SK-N-MC (cell line): ENCODE measurements around the gene RNF32.

ENCODE experiments used
- EZH2 ChIP-seq: fragments of 200-600 bp; sonication (generic); IDR thresholded peaks from one replicate; pipeline ENCODE4 v1.6.1; 2017; ENCODE audit warnings: antibody characterized with exemption
- FOXP2 ChIP-seq: optimal IDR thresholded peaks from 2 replicates; pipeline ENCODE3; 2011; ENCODE audit warnings: mild to moderate bottlenecking, moderate library complexity; ENCODE audit not compliant: insufficient read depth; ENCODE audit errors: extremely low read length, control extremely low read depth
- POLR2AphosphoS5 ChIP-seq: IDR thresholded peaks from 2 replicates; pipeline ENCODE4 v1.6.1; 2012; ENCODE audit warnings: mild to moderate bottlenecking, low read depth, low read length, borderline replicate concordance

DNA sequence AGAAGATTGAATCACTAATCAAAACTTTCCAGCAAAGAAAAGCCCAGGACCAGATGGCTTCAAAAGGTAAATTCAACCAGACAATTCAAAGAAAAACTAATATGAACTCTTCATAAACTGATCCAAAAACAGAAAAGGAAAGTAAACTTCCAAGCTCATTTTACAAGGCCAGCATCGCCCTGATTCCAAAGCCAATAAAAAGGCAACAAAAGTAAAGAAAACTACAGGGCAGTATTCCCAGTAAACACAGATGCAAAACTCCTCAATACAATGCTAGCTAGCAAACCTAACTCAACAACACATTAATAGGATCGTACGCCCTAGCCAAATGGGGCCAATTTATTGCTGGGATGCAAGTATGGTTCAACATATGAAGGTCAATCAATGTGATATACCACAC lies 53.1 kb downstream of the RNF32 start:
- no peak for TF ChIP-seq EZH2
- no peak for TF ChIP-seq POLR2AphosphoS5
- TF ChIP-seq FOXP2 = no peak
